RWPE1 (cell line): ENCODE data around the gene GATM.

Source experiments
- CTCF ChIA-PET: fragments of 350-600 bp; sonication (Branson Sonifier 250); formaldehyde crosslinking; extraction: SDS; loops from one replicate; lab custom pipeline; 2021; lab: Yijun Ruan, JAX
- POLR2A ChIA-PET: fragments of 400-600 bp; formaldehyde crosslinking; extraction: SDS; loops from one replicate; lab custom pipeline; 2020; ENCODE audit warnings: antibody characterized with exemption; ENCODE audit not compliant: low non-redundant PET; lab: Yijun Ruan, JAX
- DNase-seq: peaks from one replicate; pipeline ENCODE4 v3.0.0; 2012; ENCODE audit warnings: low spot score
- H3K27ac ChIP-seq: fragments of 450-650 bp; 2 replicates; pipeline ENCODE4 v1.5.1; 2017
- TF ChIP-seq, protein P1 (sequence below): fragments of 450-650 bp; conservative IDR thresholded peaks from 2 replicates; pipeline ENCODE4 v1.5.1; 2017; ENCODE audit warnings: low read depth, mild to moderate bottlenecking

GATM gene

DNA sequence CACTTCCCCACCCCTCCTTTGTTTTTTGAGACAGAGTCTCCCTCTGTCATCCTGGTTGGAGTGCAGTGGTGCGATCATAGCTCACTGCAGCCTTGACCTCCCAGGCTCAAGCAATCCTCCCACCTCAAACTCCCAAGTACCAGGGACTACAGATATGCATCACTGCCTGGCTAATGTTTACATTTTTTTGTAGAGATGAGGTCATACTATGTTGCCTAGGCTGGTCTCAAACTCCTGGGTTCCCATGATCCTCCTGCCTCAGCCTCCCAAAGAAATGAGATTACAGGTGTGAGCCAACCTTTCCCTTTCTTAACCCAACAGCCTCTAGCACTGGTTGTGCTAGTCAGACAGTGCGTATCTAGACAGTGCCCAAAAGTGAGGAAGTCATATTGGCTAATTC, 6.4 kb upstream of the GATM start:
- TF ChIP-seq, protein P1, sequence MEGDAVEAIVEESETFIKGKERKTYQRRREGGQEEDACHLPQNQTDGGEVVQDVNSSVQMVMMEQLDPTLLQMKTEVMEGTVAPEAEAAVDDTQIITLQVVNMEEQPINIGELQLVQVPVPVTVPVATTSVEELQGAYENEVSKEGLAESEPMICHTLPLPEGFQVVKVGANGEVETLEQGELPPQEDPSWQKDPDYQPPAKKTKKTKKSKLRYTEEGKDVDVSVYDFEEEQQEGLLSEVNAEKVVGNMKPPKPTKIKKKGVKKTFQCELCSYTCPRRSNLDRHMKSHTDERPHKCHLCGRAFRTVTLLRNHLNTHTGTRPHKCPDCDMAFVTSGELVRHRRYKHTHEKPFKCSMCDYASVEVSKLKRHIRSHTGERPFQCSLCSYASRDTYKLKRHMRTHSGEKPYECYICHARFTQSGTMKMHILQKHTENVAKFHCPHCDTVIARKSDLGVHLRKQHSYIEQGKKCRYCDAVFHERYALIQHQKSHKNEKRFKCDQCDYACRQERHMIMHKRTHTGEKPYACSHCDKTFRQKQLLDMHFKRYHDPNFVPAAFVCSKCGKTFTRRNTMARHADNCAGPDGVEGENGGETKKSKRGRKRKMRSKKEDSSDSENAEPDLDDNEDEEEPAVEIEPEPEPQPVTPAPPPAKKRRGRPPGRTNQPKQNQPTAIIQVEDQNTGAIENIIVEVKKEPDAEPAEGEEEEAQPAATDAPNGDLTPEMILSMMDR: no peak
- no peak overlapping the region for H3K27ac ChIP-seq
- CTCF ChIA-PET: no interaction called here
- no peak for DNase-seq
- POLR2A ChIA-PET: no interaction called here

DNA sequence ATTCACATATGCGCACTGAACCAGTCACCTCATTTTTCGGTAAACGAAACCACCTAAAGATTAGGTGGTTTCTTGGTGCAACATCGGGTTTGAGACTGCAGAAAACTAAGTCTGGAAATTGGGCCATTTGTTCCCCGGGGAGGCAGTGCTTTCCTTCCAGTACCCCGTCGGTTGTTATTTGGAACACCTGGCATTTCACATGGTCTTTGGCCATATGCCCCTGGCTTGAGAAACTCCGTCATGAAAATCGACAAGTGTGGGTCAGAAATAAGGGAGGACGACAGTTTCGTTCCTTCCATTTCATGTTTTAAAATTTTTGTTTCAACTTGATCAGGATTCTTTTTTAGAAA, 544 bp upstream of the GATM start:
- no peak for DNase-seq
- CTCF ChIA-PET: no interaction called here
- H3K27ac ChIP-seq: no peak overlapping the region
- POLR2A ChIA-PET: no interaction called here
- TF ChIP-seq, protein P1: no peak

DNA sequence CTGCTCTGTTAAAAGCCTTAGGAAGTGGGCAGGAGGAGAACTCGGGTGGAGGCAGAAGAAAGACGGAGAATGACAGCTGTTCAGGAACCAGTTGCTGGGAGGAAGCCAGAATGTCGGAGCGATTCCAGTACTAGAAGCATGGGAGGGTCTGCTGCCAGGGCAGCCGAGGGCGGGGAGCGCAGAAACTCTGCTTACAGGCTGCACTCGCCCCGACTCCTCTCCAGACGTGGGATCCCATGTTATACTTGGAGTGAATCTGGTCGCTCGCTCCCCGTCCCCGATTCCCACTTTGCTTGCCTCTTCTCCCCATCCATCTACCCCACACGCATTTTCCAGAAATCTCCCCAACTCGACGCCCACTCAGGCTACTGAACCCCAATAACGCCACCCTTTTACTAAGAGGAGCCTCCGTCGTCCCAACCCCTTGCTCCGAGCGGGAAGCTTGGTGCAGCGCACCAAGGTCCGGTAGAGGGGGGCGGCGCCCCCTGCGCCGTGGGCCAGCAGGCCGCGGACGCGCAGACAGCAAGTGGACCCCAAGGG, 665 bp downstream of the GATM start:
- TF ChIP-seq, protein P1: no peak
- ChIA-PET CTCF (interaction anchor here (0.6 to 0.7 kb wide), 2 partner anchors 158 to 215 kb away, joined by 3 to 5 read pairs; no protein-coding TSS in a partner anchor), POLR2A (no interaction called here)
- DNase-seq: no peak
- no peak overlapping the region for H3K27ac ChIP-seq

DNA sequence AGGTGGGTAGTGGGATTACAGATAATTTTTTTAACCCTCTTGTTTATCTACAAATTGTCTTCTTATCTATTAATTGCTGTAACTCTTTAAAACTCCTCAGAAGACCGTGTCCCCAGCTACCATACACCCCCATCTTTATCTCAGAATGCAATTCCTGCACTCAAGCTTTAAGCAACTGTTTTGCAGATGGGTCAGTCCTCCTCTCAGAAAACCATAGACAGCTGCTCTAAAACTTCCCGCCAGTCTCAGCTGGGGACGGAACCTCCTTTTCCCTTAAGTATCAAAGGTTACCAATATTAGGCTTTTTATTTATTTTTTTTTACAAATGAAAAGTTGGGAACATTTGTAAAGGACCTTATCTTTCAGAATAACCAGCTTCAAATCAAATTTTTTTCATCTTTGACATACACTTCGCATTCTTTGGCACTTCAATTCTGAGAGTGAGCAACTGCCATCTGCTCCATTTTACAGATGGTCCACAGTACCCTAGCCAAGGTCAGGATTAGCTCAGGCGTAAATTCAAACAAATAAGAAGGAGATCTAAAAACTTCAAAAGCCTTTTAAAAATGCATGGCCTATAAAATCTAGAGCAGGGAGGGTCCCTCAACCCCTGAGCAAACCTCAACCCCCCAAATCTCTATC, 1.3 kb downstream of the GATM start:
- ChIA-PET POLR2A (no interaction called here), CTCF (no interaction called here)
- no peak for DNase-seq
- no peak overlapping the region for H3K27ac ChIP-seq
- TF ChIP-seq, protein P1: no peak

DNA sequence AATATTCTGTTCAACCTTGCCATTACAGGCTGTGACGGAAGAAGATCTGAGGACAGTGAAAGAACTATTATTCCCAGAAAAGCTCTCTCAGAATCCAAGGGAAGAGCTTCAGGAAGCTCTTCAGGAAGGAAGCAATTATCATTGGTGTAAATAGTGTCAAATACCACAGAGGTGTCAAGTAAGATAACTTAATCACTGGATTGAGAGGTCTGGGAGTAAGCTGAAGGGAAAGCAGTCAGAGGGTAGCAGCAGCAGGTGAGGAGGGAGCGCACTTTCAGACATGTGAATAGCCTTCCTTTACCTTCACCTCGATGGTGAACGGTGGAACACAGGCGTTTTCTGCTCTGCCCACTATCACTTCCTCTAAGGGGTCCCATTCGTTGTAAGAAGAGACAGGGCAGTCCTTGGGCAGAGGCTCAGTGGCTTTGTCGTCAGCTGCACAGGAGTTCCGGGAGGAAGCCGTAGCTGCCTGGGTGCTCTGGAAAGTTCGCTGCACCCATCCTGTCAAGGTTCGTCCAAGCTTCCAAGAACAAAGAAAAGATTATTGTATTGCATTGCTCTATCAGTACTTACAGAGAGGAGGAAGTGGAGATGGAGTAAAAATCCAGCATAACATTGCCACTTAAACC, 1.9 kb downstream of the GATM start:
- ChIA-PET CTCF (interaction anchor here (1.0 kb wide), 1 partner anchor 53 kb away, joined by 3 read pairs; no protein-coding TSS in a partner anchor), POLR2A (no interaction called here)
- no peak for DNase-seq
- no peak overlapping the region for H3K27ac ChIP-seq
- TF ChIP-seq, protein P1: no peak

DNA sequence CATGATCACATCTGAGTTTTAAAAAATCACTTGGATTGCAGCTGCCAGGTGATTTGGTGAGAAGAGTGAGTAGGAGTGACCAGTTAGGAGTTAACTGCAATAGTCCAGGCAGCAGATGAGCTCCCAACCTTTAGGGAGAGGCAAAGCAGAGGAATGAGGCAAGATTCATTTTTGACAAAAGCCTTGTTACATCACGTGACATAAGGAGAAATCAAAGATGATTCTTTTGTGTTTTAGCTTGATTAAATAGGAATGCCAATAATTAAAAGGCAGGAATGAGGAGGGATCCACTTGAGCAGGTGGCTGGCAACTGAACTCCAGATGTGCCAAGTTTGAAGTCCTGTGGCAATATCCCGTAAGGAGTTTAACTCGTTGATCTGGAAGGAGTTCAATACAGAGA, 2.5 kb downstream of the GATM start:
- ChIA-PET CTCF (interaction anchor here (1.0 kb wide), 1 partner anchor 53 kb away, joined by 3 read pairs; no protein-coding TSS in a partner anchor), POLR2A (no interaction called here)
- DNase-seq: no peak
- TF ChIP-seq, protein P1: no peak
- H3K27ac ChIP-seq: no peak overlapping the region
